Measurements from ENCODE around the gene ST3GAL3. TPM values are rescaled to one million over a fixed set of nuclear protein-coding genes. Genes with fewer than 3 reads are reported as not detected.

ST3GAL3 gene
- total and polyA plus RNA-seq, 2 donors (not counting 3 experiments of a cell fraction or from before 2014, with no cell fraction given), result 14.3 to 35.8 TPM

GRCh38 chr1:43912607-43913006 lies 205.3 kb downstream of the ST3GAL3 start:
- H3K27ac ChIP-seq (ENCODE audit: insufficient read depth, low read depth, low read length), result no peak overlapping the region

More at GRCh38 chr1:43912607-43913006, 205.3 kb downstream of the ST3GAL3 start:
- intact Hi-C loops (cut with micrococcal nuclease), result no loop called here
- Histone ChIP-seq H3K4me1 (ENCODE audit: control insufficient read depth, extremely low read depth, insufficient read depth, low read length) (no peaks in the 10 kb centered on the region), H3K36me3 (ENCODE audit: control insufficient read depth in 2 of 2, extremely low read depth in 1 of 2, insufficient read depth in 2 of 2, low read length in 2 of 2) (no peaks in the 10 kb centered on the region), H2AFZ (ENCODE audit: low read depth, low read length) (no peak overlapping the region), H3K4me3 (replicated peaks in 1 of 3; ENCODE audit: insufficient read depth in 1 of 3, low read depth in 1 of 3, low read length in 3 of 3) (no peak overlapping the region), H3K79me2 (ENCODE audit: control insufficient read depth, insufficient read depth, low read length) (no peaks in the 10 kb centered on the region), H3K9me3 (replicated peaks; ENCODE audit: control insufficient read depth, insufficient read depth, low read length) (no peaks in the 10 kb centered on the region), H3K9me1 (replicated peaks; ENCODE audit: control insufficient read depth, extremely low read depth, insufficient read depth, low read length) (no peaks in the 10 kb centered on the region), H3K4me2 (ENCODE audit: insufficient read depth, low read length) (no peak overlapping the region), H4K20me1 (replicated peaks; ENCODE audit: control insufficient read depth, extremely low read depth, insufficient read depth, low read length) (no peaks in the 10 kb centered on the region), H3K27me3 (ENCODE audit: control insufficient read depth in 2 of 2, insufficient read depth in 2 of 2, low read length in 2 of 2) (no peaks in the 10 kb centered on the region), H3K9ac (replicated peaks; ENCODE audit: extremely low read depth, insufficient read depth, low read length) (no peak overlapping the region)
- ChIA-PET POLR2A (no interaction called here), CTCF (interaction anchor here (0.9 to 3.7 kb wide), 4 partner anchors 15 to 149 kb away, joined by 3 to 14 read pairs (median 9); partner anchors contain the start of gene ARTN)
- dilution Hi-C loops (cut with MboI; ENCODE audit: extremely low pct_ligation_motif_present, low sequenced_read_pairs), result no loop called here
- FAIRE-seq, result no peak
- TF ChIP-seq POLR2A (IDR thresholded peaks at IDR 0.05; ENCODE audit: low read depth, low read length) (no peak), MAX (IDR thresholded peaks at IDR 0.05; ENCODE audit: insufficient read depth, insufficient read length) (no peak), GATA2 (IDR thresholded peaks at IDR 0.05; ENCODE audit: insufficient read depth, insufficient read length, low read depth, low read length) (no peak), CTCF (IDR thresholded peaks at IDR 0.05; ENCODE audit: extremely low read depth in 1 of 2, insufficient read depth in 1 of 2, low read depth in 1 of 2, low read length in 2 of 2) (no peak), FOS (IDR thresholded peaks at IDR 0.05; ENCODE audit: borderline replicate concordance, insufficient read depth, low read length) (no peak), MYC (IDR thresholded peaks at IDR 0.05; ENCODE audit: low read depth, low read length) (no peak), JUN (IDR thresholded peaks at IDR 0.05; ENCODE audit: borderline replicate concordance, insufficient read depth, insufficient read length, low read depth) (no peak)
- BruUV-seq (replicated peaks), result no TSS peak
- no peak for DNase-seq (ENCODE audit: low read depth, low spot score)
